NB4 (cell line): Measurements from ENCODE around the gene SFTPB.

Experiments used
- CTCF ChIP-seq: IDR thresholded peaks from one replicate; pipeline ENCODE4 v1.5.1; 2012; ENCODE audit warnings: low read depth, low read length
- POLR2A ChIP-seq: IDR thresholded peaks from 2 replicates; pipeline ENCODE4 v1.6.1; 2011; ENCODE audit warnings: mild to moderate bottlenecking; ENCODE audit not compliant: insufficient read length; ENCODE audit errors: extremely low read depth

GRCh38 chr2:85635636-85636035 lies 32.4 kb downstream of the SFTPB start:
- TF ChIP-seq POLR2A (no peak), CTCF (no peak)
